SU-DHL-6 (cell line): ENCODE measurements around the gene ADK.

Experiments
- H2AFZ ChIP-seq: fragments of 200-600 bp; sonication (generic); 2 replicates; pipeline ENCODE4 v1.6.1; 2014; ENCODE audit warnings: low read depth, mild to moderate bottlenecking, moderate library complexity, mixed read lengths, antibody characterized with exemption, low read length; ENCODE audit not compliant: severe bottlenecking
- H3F3A ChIP-seq: fragments of 200-600 bp; shearing (Covaris generic); 2 replicates; pipeline ENCODE4 v1.6.0; 2016; ENCODE audit warnings: antibody characterized with exemption, mild to moderate bottlenecking; ENCODE audit not compliant: insufficient read depth
- H3K27ac ChIP-seq: fragments of 200-600 bp; sonication (generic); 2 replicates; pipeline ENCODE4 v1.5.1; 2016; ENCODE audit warnings: low read depth, mild to moderate bottlenecking, low read length, moderate library complexity, mixed read lengths
- H3K27me3 ChIP-seq: fragments of 200-600 bp; sonication (generic), shearing (Covaris generic); 2 replicates; pipeline ENCODE4 v1.6.0; 2014; ENCODE audit warnings: mild to moderate bottlenecking, low read length
- H3K36me3 ChIP-seq: fragments of 200-600 bp; sonication (generic); 2 replicates; pipeline ENCODE4 v1.6.1; 2014; ENCODE audit warnings: mild to moderate bottlenecking, low read length, mixed read lengths
- H3K4me2 ChIP-seq: fragments of 300-600, 200-600 bp; shearing (Covaris generic), sonication (generic); 2 replicates; pipeline ENCODE4 v1.6.0; 2014; ENCODE audit warnings: low read length, low read depth, mild to moderate bottlenecking; ENCODE audit not compliant: poor library complexity, severe bottlenecking
- H3K4me3 ChIP-seq: fragments of 200-600 bp; sonication (generic); 2 replicates; pipeline ENCODE4 v1.5.1; 2014; ENCODE audit warnings: antibody characterized with exemption, low read length, mild to moderate bottlenecking, mixed read lengths; ENCODE audit not compliant: insufficient read depth, poor library complexity, severe bottlenecking
- H3K79me2 ChIP-seq: fragments of 200-600 bp; sonication (generic); 2 replicates; pipeline ENCODE4 v1.6.1; 2014; ENCODE audit warnings: mild to moderate bottlenecking, low read length, moderate library complexity; ENCODE audit not compliant: insufficient read depth
- H3K9ac ChIP-seq: fragments of 200-600 bp; sonication (generic); 2 replicates; pipeline ENCODE4 v1.7.0; 2014; ENCODE audit warnings: mild to moderate bottlenecking, low read length
- H3K9me2 ChIP-seq: fragments of 200-600 bp; sonication (generic); replicated peaks from 2 replicates; pipeline ENCODE4 v1.6.1; 2014; ENCODE audit warnings: low read length; ENCODE audit not compliant: insufficient read depth
- H3K9me3 ChIP-seq: fragments of 200-600 bp; sonication (generic); 2 replicates; pipeline ENCODE4 v1.6.1; 2014; ENCODE audit warnings: low read length, mixed read lengths; ENCODE audit not compliant: insufficient read depth
- H4K20me1 ChIP-seq: fragments of 200-600 bp; sonication (generic); 2 replicates; pipeline ENCODE4 v1.6.1; 2014; ENCODE audit warnings: low read depth, mild to moderate bottlenecking, antibody characterized with exemption, low read length, moderate library complexity, mixed read lengths
- CTCF ChIP-seq: fragments of 200-600 bp; sonication (generic); IDR thresholded peaks from one replicate; pipeline ENCODE4 v1.5.1; 2017; ENCODE audit warnings: antibody characterized with exemption, mild to moderate bottlenecking, low read length, moderate library complexity; ENCODE audit not compliant: insufficient read depth, poor library complexity, severe bottlenecking
- EZH2phosphoT487 ChIP-seq: fragments of 200-600 bp; sonication (generic), shearing (Covaris generic); conservative IDR thresholded peaks from 2 replicates; pipeline ENCODE4 v1.6.1; 2018; ENCODE audit warnings: mild to moderate bottlenecking, antibody characterized with exemption, low read length, moderate library complexity, mixed read lengths

Gene ADK

GRCh38 chr10:74330646-74331045 lies 179.6 kb downstream of the ADK start:
- Histone ChIP-seq H4K20me1 (no peaks in the 10 kb centered on the region), H3K4me3 (no peak overlapping the region), H3K79me2 (no peaks in the 10 kb centered on the region), H2AFZ (no peak overlapping the region), H3F3A (no peaks in the 10 kb centered on the region), H3K9ac (no peak overlapping the region), H3K27ac (no peak overlapping the region), H3K27me3 (no peaks in the 10 kb centered on the region), H3K36me3 (no peaks in the 10 kb centered on the region; the same call in 1 of the 2 replicates), H3K9me3 (no peaks in the 10 kb centered on the region), H3K9me2 (no peaks in the 10 kb centered on the region), H3K4me2 (no peak overlapping the region)
- TF ChIP-seq EZH2phosphoT487 (no peak), CTCF (no peak)

- Histone ChIP-seq H3K79me2 (no peaks in the 10 kb centered on the region), H3K9me3 (no peaks in the 10 kb centered on the region), H3F3A (no peaks in the 10 kb centered on the region), H3K36me3 (no peaks in the 10 kb centered on the region; the same call in 1 of the 2 replicates), H4K20me1 (no peaks in the 10 kb centered on the region), H3K27ac (no peak overlapping the region), H3K4me2 (no peak overlapping the region), H2AFZ (no peak overlapping the region), H3K9ac (no peak overlapping the region), H3K9me2 (no peaks in the 10 kb centered on the region), H3K4me3 (no peak overlapping the region), H3K27me3 (no peaks in the 10 kb centered on the region)
- TF ChIP-seq EZH2phosphoT487 (no peak), CTCF (no peak)
Observed at GRCh38 chr10:74332398-74332797, 181.4 kb downstream of the ADK start.

GRCh38 chr10:74333174-74333573 lies 182.2 kb downstream of the ADK start:
- no peak overlapping the region for H3K27ac ChIP-seq

More at GRCh38 chr10:74333174-74333573, 182.2 kb downstream of the ADK start:
- Histone ChIP-seq H3K36me3 (no peaks in the 10 kb centered on the region; the same call in 1 of the 2 replicates), H3K79me2 (no peaks in the 10 kb centered on the region), H4K20me1 (no peaks in the 10 kb centered on the region), H3K9ac (no peak overlapping the region), H3K27me3 (no peaks in the 10 kb centered on the region), H3K9me2 (no peaks in the 10 kb centered on the region), H3K4me2 (no peak overlapping the region), H3K9me3 (no peaks in the 10 kb centered on the region), H3K4me3 (no peak overlapping the region), H3F3A (no peaks in the 10 kb centered on the region), H2AFZ (no peak overlapping the region)
- TF ChIP-seq EZH2phosphoT487, result no peak
- no peak for TF ChIP-seq CTCF
